NCI-H510A treated with DMSO at 0.1 percent for 48 hours (cell line): ENCODE data around the gene RRBP1.
"Not testable (repeated sequence)": the region's sequence is repeated elsewhere in the genome, so short reads cannot be mapped to it uniquely, and the experiment has no call there.

Experiments used
- DNase-seq: peaks from one replicate; lab custom pipeline; 2025; lab: John Stamatoyannopoulos, UW

The RRBP1 gene

GRCh38 chr20:17664025-17664633 lies 17.9 kb downstream of the RRBP1 start:
- no peak for DNase-seq

- no peak for DNase-seq
These were observed 18.6 kb downstream of the RRBP1 start for GRCh38 chr20:17663486-17663885.

GRCh38 chr20:17663040-17663399 lies 19.0 kb downstream of the RRBP1 start:
- DNase-seq, result no peak

GRCh38 chr20:17662333-17663039 lies 19.6 kb downstream of the RRBP1 start:
- no peak for DNase-seq

GRCh38 chr20:17661121-17661744 lies 20.8 kb downstream of the RRBP1 start:
- no peak for DNase-seq

- no peak for DNase-seq
These were observed 21.4 kb downstream of the RRBP1 start for GRCh38 chr20:17660667-17661066.

GRCh38 chr20:17659801-17660200 lies 22.2 kb downstream of the RRBP1 start:
- no peak for DNase-seq

- not testable (repeated sequence) for DNase-seq
These were observed 22.7 kb downstream of the RRBP1 start for GRCh38 chr20:17659344-17659743.

- no peak for DNase-seq
These were observed 23.4 kb downstream of the RRBP1 start for GRCh38 chr20:17658648-17658993.

GRCh38 chr20:17657898-17658647 lies 24.0 kb downstream of the RRBP1 start:
- DNase-seq, result no peak

GRCh38 chr20:17657079-17657825 lies 24.8 kb downstream of the RRBP1 start:
- no peak for DNase-seq

GRCh38 chr20:17655865-17656479 lies 26.1 kb downstream of the RRBP1 start:
- DNase-seq, result no peak

GRCh38 chr20:17655286-17655651 lies 26.8 kb downstream of the RRBP1 start:
- no peak for DNase-seq

GRCh38 chr20:17654649-17655285 lies 27.3 kb downstream of the RRBP1 start:
- DNase-seq, result no peak

- DNase-seq, result no peak
These were observed 28.0 kb downstream of the RRBP1 start for GRCh38 chr20:17653835-17654648.

GRCh38 chr20:17652411-17652810 lies 29.6 kb downstream of the RRBP1 start:
- DNase-seq, result no peak

- peak; percentile 58 for DNase-seq
These were observed 30.2 kb downstream of the RRBP1 start for GRCh38 chr20:17651760-17652388.

- no peak for DNase-seq
These were observed 30.8 kb downstream of the RRBP1 start for GRCh38 chr20:17651129-17651759.
